Stomach (tissue), 4 donors: ENCODE results near the gene FHOD3.

Experiments used
- CTCF ChIP-seq, 7 experiments: fragments of 450-650 bp in 4 of 7; fragments of 200-600 bp in 3 of 7; sonication (generic) in 3 of 7; IDR thresholded peaks; one replicate each; pipeline ENCODE4 v1.5.1; 2016 to 2019; ENCODE audit warnings: antibody characterized with exemption in 7 of 7, control low read depth in 2 of 7, mild to moderate bottlenecking in 1 of 7
- EP300 ChIP-seq: sonication (generic); formaldehyde crosslinking; IDR thresholded peaks from one replicate; pipeline ENCODE4 v1.6.1; 2017; ENCODE audit warnings: antibody characterized with exemption
- POLR2A ChIP-seq, 4 donors: fragments of 450-650 bp; IDR thresholded peaks; one replicate each; pipeline ENCODE4 v1.6.1; 2016; ENCODE audit warnings: antibody characterized with exemption in 4 of 4, control low read depth in 2 of 4, mild to moderate bottlenecking in 1 of 4, moderate library complexity in 1 of 4

DNA sequence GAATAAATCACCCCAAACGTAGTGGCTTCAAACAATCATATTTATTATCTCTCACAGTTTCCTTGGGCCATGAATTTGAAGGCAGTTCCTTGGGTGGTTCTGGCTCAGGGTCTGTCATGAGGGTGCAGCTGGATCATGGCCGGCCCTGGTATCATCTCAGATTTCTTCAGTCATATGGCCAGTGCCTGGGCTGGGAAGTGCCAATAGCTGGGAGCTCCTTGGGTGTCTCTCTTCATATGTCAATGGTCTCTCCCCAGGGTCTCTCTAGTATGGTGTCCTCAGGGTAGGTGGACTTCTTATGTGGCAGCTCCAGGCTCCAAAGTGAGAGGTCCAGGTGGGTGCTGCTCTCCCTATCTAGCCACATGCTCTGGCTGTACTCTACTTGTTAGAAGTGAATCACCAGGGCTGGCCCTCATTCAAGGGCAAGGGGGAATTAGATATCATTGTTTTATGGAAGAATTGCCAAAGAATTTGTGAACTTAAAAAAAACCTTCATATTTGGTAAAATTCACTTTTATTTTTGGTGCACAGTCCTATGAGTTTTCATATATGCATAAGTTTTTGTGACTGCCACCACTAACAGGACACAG, 15.4 kb downstream of the FHOD3 start:
- TF ChIP-seq CTCF (IDR thresholded peaks at IDR 0.05) (no peak), POLR2A (IDR thresholded peaks at IDR 0.05) (no peak), EP300 (no peak)
